ENCODE data around the gene ENDOG. TPM values are rescaled to one million over a fixed set of nuclear protein-coding genes. Genes with fewer than 3 reads are reported as not detected.
"Not testable (repeated sequence)": the region's sequence is repeated elsewhere in the genome, so short reads cannot be mapped to it uniquely, and the experiment has no call there.

Gene ENDOG
- total RNA-seq, 1 donor from 2014 or later, result 61.8 TPM

- TF ChIP-seq, protein P1, sequence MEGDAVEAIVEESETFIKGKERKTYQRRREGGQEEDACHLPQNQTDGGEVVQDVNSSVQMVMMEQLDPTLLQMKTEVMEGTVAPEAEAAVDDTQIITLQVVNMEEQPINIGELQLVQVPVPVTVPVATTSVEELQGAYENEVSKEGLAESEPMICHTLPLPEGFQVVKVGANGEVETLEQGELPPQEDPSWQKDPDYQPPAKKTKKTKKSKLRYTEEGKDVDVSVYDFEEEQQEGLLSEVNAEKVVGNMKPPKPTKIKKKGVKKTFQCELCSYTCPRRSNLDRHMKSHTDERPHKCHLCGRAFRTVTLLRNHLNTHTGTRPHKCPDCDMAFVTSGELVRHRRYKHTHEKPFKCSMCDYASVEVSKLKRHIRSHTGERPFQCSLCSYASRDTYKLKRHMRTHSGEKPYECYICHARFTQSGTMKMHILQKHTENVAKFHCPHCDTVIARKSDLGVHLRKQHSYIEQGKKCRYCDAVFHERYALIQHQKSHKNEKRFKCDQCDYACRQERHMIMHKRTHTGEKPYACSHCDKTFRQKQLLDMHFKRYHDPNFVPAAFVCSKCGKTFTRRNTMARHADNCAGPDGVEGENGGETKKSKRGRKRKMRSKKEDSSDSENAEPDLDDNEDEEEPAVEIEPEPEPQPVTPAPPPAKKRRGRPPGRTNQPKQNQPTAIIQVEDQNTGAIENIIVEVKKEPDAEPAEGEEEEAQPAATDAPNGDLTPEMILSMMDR (conservative IDR thresholded peaks at IDR 0.05; ENCODE audit: low read depth, low read length), result no peak
- no peak overlapping the region for H3K4me3 ChIP-seq (ENCODE audit: low read depth, low read length)
- DNase-seq (ENCODE audit: low read depth), result no peak
These were observed 23.6 kb downstream of the ENDOG start for GRCh38 chr9:128841694-128842492.

- not testable (repeated sequence) for DNase-seq (ENCODE audit: low read depth)
These were observed 24.9 kb downstream of the ENDOG start for GRCh38 chr9:128843171-128843570.

DNA sequence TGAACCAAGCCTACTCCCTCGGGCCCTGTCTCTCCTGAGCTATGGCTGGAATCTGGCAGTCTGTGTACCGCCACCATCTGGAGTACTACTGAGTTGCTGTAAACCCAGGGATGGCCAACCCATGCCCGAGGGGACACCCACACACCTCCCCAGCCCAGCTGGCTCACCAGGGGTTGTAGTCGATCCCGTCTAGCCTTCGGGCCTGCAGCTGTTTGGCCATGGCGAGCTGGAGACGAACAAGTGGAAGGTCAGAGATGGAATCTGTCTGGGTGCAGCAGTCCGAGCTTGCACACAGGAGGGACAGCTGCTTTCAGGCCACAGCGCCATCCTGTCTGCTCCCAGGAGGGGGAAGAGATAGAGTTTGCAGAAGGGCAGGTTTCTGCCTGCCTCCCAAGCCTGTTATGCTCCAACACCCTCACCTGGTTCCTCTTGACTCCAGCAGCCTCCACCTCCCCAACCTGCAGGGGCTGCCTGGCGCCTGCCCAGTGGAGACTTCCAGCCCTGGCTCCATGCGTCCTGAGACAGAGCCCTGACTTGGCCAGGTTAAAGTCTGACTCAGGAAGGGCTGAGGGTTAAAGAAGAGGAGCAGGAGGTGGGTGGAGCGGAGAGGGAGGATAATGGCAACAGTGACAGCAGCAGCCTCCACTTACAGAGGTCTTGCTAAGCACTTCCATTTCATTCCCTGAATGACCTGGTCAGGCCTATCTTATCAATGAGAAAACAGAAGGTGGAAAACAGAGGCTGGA lies 27.1 kb downstream of the ENDOG start:
- TF ChIP-seq, protein P1 (conservative IDR thresholded peaks at IDR 0.05; ENCODE audit: low read depth, low read length), result peak; percentile 23
- H3K4me3 ChIP-seq (ENCODE audit: low read depth, low read length), result no peak overlapping the region
- no peak for DNase-seq (ENCODE audit: low read depth)

More at GRCh38 chr9:128843171-128843570, 24.9 kb downstream of the ENDOG start:
- H3K4me3 ChIP-seq (ENCODE audit: low read depth, low read length), result not testable (repeated sequence)

GRCh38 chr9:128846680-128847030 lies 28.4 kb downstream of the ENDOG start:
- H3K4me3 ChIP-seq (ENCODE audit: low read depth, low read length), result no peak overlapping the region
- TF ChIP-seq, protein P1 (conservative IDR thresholded peaks at IDR 0.05; ENCODE audit: low read depth, low read length), result no peak

GRCh38 chr9:128847803-128848202 lies 29.5 kb downstream of the ENDOG start:
- TF ChIP-seq, protein P1 (conservative IDR thresholded peaks at IDR 0.05; ENCODE audit: low read depth, low read length), result no peak
- no peak for DNase-seq (ENCODE audit: low read depth)
- H3K4me3 ChIP-seq (ENCODE audit: low read depth, low read length), result no peak overlapping the region

More at GRCh38 chr9:128846680-128847030, 28.4 kb downstream of the ENDOG start:
- DNase-seq (ENCODE audit: low read depth), result no peak

GRCh38 chr9:128851024-128851423 lies 32.7 kb downstream of the ENDOG start:
- DNase-seq (ENCODE audit: low read depth); H3K4me3 ChIP-seq (ENCODE audit: low read depth, low read length): not testable (repeated sequence)

DNA sequence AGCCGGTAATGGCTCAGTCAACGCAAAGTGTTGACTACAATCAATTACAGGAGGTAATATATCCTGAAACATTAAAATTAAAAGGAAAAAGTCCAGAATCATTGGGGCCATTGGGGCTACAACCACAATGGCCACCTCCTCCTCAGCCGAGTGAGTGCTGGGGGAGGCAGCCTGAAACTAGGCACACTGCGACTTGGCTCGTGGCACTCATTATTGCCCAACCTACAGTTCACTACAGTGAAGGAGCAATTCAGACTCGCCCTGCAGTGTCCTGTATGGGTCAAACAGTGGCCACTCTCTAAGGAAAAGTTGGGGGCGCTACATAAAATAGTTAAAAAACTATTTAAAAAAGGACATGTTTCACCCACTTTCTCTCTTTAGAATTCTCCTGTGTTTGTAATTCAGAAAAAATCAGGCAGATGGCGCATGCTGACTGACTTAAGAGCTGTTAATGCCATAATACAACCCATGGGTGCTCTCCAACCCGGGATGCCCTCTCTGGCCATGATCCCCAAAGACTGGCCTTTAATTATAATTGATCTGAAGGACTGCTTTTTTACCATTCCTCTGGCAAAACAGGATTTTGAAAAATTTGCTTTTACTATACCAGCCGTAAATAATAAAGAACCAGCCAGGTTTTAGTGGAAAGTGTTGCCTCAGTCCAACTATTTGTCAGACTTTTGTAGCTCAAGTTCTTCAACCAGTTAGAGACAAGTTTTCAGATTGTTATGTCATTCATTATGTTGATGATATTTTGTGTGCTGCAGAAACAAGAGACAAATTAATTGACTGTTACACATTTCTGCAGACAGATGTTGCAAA lies 33.7 kb downstream of the ENDOG start:
- H3K4me3 ChIP-seq (ENCODE audit: low read depth, low read length); DNase-seq (ENCODE audit: low read depth): not testable (repeated sequence)
- TF ChIP-seq, protein P1 (conservative IDR thresholded peaks at IDR 0.05; ENCODE audit: low read depth, low read length), result peak; percentile 56

DNA sequence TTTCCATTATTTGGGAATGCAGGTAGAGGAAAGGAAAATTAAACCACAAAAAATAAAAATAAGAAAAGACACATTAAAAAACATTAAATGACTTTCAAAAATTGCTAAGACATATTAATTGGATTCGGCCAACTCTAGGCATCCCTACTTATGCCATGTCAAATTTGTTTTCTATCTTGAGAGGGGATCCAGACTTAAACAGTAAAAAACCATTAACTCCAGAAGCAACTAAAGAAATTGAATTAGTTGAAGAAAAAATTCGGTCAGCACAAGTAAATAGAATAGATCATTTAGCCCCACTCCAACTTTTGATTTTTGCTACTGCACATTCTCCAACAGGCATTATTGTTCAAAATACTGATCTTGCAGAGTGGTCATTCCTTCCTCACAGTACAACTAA lies 34.3 kb downstream of the ENDOG start:
- DNase-seq (ENCODE audit: low read depth); H3K4me3 ChIP-seq (ENCODE audit: low read depth, low read length): not testable (repeated sequence)

GRCh38 chr9:128854454-128854853 lies 36.2 kb downstream of the ENDOG start:
- DNase-seq (ENCODE audit: low read depth); H3K4me3 ChIP-seq (ENCODE audit: low read depth, low read length): not testable (repeated sequence)

DNA sequence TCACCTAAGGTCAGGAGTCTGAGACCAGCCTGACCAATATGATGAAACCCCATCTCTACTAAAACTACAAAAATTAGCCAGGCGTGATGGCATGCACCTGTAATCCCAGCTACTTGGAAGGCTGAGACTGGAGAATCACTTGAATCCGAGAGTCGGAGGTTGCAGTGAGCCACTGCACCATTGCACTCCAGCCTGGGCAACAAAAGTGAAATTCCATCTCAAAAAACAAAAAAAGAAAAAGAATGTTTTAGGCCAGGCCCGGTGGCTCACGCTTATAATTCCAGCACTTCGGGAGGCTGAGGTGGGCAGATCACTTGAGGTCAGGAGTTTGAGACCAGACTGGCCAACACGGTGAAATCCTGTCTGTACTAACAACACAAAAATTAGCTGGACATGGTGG lies 40.2 kb downstream of the ENDOG start:
- not testable (repeated sequence) for DNase-seq (ENCODE audit: low read depth)

More for the DNA sequence above, 40.2 kb downstream of the ENDOG start:
- H3K4me3 ChIP-seq (ENCODE audit: low read depth, low read length), result not testable (repeated sequence)
